ENCODE measurements around the gene PLSCR5.

The PLSCR5 gene, protein sequence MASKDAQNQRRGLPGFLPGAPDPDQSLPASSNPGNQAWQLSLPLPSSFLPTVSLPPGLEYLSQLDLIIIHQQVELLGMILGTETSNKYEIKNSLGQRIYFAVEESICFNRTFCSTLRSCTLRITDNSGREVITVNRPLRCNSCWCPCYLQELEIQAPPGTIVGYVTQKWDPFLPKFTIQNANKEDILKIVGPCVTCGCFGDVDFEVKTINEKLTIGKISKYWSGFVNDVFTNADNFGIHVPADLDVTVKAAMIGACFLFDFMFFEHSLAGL

GRCh38 chr3:146605106-146605505 is at the start of gene PLSCR5:
PLSCR5 (minus strand) TSS chr3:146605346; CDS start chr3:146605212, 134 bp downstream.
- no peak within 1 kb of the TSS for H3K4me3 ChIP-seq (ENCODE audit: low read depth, low read length)
- DNase-seq (ENCODE audit: low read depth) = no peak

- H3K4me3 ChIP-seq (ENCODE audit: low read depth, low read length) = no peak overlapping the region
- DNase-seq (ENCODE audit: low read depth) = no peak
Measured at GRCh38 chr3:146653978-146654377, 48.8 kb upstream of the PLSCR5 start.

DNA sequence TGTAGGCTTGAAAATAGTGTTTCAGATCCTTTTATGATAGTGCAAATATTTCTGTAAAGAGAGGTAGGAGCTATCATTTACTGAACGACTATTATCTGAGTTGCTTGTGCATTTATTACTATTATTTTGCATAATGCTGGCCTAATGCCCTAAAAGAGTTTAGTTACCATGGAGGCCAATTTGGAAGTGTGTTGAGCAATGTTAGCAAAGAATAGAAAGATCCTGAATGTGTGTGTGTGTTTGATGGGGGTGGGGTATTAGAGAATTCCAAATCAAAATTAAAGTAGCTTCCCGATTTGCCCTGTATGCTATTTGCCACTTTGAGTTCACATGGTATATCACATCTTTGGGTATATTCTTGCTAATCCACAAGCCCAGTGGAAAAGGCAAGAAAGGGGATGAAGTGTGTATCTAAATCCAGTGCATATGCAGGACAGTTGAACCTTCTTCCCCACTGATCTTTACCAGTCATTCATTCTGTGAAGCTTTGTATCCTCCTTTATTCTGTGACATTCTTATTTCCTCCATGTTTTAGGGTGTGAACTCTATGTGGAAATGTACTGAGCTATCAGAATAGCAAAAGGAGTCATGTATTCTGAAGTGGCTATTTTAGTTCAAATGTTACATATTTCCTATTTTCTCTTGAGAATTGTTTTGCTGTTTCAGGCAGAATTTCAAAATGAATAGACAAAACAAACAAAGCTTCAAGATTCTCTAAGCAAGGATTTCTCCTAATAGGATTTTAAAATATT is 45.7 kb upstream of the PLSCR5 start:
- no peak for DNase-seq (ENCODE audit: low read depth)
- no peak overlapping the region for H3K4me3 ChIP-seq (ENCODE audit: low read depth, low read length)

DNA sequence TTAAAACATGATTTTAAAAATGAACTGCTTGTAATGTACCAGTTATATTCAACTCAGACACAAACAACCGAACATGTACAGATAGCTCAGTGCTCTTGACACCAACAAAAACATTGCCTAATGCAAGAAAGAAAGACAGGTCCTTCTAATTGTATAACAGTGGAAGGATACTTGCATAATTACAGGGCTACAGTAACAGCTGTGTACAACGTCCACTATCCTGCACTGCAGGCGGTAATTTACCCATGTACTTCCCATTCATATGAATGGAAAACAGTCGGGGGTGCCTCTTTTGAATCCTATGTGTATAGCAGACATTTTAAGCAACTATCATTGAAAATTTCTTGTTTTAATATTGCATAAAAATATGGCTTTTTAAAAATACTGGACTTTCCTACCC is 41.1 kb upstream of the PLSCR5 start:
- no peak overlapping the region for H3K4me3 ChIP-seq (ENCODE audit: low read depth, low read length)
- no peak for DNase-seq (ENCODE audit: low read depth)

DNA sequence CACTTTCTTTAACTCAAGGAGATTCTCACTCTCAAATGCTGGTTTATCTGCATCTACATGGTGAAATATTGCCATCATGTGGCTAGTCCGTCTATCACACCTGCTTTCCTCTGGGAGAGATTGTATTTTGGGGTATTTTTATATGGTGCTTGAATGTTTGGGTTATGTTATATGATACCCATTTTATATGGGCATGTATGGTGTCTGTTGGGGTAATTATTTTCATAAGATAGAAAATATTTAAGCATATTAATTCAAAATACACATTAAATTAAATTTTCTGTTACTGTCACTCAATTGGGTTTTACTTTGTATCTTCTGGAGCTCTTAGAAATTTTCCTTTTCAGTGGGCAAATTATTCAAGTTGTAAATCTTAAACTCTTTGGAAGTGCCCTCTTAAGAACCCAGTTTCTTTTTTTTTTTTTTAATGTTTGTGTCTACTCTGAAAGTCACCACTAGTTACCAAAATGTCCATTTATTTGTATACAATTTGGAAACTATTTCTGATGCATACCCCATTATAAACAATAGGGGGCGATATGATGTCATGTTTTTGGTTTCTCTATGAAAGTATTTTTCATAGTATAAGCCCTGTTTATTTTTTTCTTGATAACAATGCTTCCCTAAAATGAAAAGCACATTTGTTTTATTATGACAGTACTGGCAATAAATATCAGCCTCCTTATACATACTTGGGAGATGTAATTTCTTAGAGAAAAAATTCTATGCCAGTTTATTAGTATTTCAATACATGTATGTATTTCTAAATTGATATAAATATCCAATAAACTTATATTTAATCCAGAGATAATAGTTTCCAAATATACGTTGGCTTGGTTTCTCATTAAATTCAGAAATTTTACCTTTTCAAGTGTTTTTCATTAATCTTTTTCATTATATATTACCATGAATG is 36.1 kb upstream of the PLSCR5 start:
- no peak overlapping the region for H3K4me3 ChIP-seq (ENCODE audit: low read depth, low read length)
- DNase-seq (ENCODE audit: low read depth) = peak; percentile 10

GRCh38 chr3:146640361-146640760 is 35.2 kb upstream of the PLSCR5 start:
- DNase-seq (ENCODE audit: low read depth) = no peak
- no peak overlapping the region for H3K4me3 ChIP-seq (ENCODE audit: low read depth, low read length)

DNA sequence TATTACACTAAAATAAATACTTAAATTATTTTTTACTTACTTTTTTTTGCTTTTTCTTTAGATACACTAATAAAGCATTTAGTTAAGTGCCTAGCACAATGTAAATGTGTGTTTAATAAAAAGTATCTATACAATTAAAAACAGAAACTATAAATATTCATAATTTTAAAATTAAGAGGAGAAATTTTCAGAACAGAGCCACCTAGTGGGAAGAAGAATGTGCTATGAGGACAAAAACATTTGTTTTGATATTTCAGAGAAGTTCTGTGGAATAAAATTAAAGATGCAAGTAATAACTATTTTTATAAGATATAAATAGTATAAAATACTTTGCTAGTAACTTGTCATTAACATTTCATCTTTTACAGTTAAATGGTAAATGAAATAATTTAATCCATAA is 33.6 kb upstream of the PLSCR5 start:
- no peak for DNase-seq (ENCODE audit: low read depth)
- no peak overlapping the region for H3K4me3 ChIP-seq (ENCODE audit: low read depth, low read length)

GRCh38 chr3:146637871-146638270 is 32.7 kb upstream of the PLSCR5 start:
- DNase-seq (ENCODE audit: low read depth) = no peak
- no peak overlapping the region for H3K4me3 ChIP-seq (ENCODE audit: low read depth, low read length)

DNA sequence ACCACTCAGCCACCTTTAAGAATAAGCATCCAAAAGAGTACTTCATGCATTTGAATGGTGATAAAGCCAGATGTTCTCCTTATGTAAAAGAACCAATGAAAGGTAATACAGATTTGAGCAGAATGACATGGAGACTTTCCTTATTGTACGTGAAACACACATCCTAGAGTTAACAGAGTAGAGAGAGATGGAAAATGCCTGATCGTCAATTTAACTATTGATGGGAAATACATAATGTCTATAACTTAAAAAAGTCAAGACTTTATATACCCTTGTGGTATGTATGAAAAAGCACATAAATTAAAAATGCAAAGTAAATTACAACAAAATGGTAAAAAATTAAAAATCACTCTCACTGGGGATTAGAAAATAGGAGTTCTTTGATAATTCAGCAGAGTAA is 31.7 kb upstream of the PLSCR5 start:
- H3K4me3 ChIP-seq (ENCODE audit: low read depth, low read length) = no peak overlapping the region
- no peak for DNase-seq (ENCODE audit: low read depth)

GRCh38 chr3:146634346-146634745 is 29.2 kb upstream of the PLSCR5 start:
- H3K4me3 ChIP-seq (ENCODE audit: low read depth, low read length) = no peak overlapping the region
- no peak for DNase-seq (ENCODE audit: low read depth)

DNA sequence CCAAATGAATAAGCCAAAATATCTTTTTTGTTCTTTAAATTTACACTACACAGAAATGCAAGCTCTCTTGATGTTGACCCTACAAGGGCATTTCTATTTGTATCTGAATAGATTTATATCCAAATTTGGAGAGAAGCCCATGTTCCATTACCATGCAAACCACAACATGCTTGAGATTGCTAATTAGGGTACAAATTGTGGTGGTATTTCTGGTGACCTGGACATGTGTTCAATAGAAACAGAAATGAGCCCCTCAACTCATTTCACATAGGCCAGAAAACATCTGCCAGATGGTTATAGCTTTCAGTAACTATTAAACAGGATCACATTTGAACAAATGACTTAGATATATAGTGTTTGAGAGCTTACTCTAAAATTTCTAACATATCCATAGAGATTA is 23.5 kb upstream of the PLSCR5 start:
- no peak for DNase-seq (ENCODE audit: low read depth)
- no peak overlapping the region for H3K4me3 ChIP-seq (ENCODE audit: low read depth, low read length)

DNA sequence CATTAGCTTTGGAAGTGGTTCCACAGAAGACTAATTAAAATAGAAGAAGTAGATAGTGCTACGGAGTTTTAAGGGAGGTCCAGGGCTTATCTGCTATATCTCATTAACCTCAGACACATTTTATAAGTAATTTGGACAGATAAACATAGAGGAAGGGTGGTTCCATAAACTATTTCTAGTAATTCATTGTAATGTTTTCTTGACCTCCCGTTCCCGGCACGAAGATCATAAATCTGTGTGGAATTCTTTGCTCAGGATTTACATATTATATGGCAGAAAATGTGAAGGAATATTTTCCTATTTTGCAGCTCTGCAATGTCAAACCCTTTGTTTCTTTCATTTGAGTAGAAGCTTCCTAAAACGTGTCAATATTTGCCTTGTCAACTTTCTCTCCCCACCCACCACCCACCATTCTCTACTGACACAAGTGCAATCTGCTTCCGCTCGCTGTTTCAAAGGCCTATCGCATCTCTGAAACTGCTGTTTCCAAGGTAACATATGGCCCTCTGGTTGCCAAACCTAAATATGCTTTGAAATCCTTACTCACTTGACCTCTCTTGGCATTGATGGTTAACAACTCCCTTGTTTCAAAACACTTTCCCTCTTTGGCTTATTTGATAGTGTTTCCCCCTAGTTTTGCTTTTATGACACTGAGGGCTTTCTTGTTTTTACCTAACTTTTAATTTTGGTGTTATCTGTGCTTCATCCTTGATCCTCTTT is 21.4 kb upstream of the PLSCR5 start:
- no peak for DNase-seq (ENCODE audit: low read depth)
- H3K4me3 ChIP-seq (ENCODE audit: low read depth, low read length) = no peak overlapping the region

DNA sequence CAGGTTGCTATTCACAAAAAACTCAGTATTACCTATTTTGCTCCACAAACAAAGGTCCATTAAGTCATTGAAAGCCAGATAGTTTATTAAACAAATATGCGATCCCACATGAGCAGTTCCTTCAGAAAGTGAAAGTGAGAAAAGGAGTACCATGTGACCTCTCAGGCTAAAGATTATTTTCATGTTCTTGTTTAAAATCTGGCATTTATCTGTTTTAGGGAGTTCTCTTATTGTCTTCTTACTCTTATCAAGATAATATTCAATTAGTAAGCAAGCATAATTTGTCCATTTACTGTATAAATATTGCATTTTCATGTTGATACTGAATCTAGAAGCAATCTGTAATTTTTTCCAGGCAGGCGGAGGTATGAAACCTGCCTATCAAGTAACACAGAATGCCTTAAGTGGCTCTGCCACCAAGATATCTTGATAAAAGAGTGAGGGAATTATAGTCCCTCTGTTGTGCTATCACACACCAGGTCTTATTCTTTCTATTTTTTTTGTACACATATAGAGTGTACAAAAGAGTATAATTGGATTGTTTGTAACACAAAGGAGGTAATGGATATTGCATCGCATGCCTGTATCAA is 20.1 kb upstream of the PLSCR5 start:
- no peak overlapping the region for H3K4me3 ChIP-seq (ENCODE audit: low read depth, low read length)
- no peak for DNase-seq (ENCODE audit: low read depth)

DNA sequence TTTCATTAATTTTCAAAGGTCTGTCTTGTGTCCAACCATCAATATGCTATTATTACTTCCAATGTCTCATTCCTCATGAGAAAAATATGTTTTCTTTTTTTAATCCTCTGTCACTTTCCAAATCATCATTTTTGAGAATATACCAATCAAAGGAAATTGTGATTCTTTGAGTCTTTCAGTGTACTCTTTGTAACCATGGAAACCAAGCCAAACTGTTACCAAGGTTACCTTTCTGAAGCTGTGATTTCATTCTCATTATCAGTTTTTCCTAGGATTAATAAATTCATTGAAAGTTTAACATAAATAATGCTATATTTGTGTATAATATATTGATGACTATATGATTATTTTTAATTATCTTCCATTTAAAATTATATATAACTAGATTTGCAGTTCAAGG is 16.6 kb upstream of the PLSCR5 start:
- no peak overlapping the region for H3K4me3 ChIP-seq (ENCODE audit: low read depth, low read length)
- no peak for DNase-seq (ENCODE audit: low read depth)

GRCh38 chr3:146612015-146612414 is 6.9 kb upstream of the PLSCR5 start:
- no peak for DNase-seq (ENCODE audit: low read depth)
- no peak overlapping the region for H3K4me3 ChIP-seq (ENCODE audit: low read depth, low read length)

DNA sequence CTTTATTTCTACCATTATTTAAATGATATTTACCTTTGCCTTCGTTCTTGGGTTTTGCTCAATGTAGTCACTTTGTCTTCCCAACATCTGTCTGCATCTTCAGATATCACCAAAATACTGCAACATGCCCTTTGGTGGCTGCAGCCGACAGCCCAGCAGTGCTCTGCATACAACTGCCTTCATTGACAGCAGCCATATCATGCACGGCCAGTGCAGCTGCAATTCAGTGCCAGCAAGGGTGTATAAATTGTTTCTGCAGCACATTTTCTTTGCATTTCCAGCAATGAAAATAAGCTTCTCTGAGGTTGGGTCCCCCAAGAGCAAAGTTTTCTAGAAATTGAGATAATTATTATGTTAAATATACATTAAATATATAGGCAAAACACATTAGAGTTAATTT is 6.0 kb upstream of the PLSCR5 start:
- no peak overlapping the region for H3K4me3 ChIP-seq (ENCODE audit: low read depth, low read length)
- no peak for DNase-seq (ENCODE audit: low read depth)

- no peak overlapping the region for H3K4me3 ChIP-seq (ENCODE audit: low read depth, low read length)
- DNase-seq (ENCODE audit: low read depth) = peak; percentile 35
Measured at GRCh38 chr3:146598535-146598934, 6.6 kb downstream of the PLSCR5 start.

DNA sequence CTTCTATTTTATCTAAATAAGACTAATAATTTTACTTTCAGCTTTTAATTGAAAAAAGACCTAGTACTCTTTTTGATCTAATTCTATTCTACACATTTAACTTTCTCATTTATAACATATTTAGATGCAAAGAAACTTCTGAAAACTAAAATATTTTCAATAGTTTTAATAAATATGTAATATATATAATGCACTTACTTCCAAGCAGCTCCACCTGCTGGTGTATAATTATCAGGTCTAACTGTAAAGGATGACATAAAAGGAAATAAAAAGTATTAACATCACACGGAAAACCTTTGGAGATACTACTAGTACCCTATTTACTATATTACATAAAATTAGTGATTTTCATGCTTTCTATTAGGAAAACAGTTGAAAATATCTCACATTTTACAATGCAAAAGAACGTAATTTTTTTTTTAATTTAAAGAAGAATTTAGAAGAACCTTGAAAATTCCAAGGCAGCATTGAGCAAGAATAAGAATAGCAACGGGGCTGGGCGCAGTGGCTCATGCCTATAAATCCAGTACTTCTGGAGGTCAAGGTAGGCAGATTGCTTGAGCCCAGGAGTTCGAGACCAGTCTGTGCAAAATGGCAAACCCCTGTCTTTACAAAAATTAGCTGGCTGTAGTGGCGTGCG is 10.2 kb downstream of the PLSCR5 start:
- H3K4me3 ChIP-seq (ENCODE audit: low read depth, low read length) = no peak overlapping the region
- DNase-seq (ENCODE audit: low read depth) = no peak

GRCh38 chr3:146593776-146594175 is 11.4 kb downstream of the PLSCR5 start:
- H3K4me3 ChIP-seq (ENCODE audit: low read depth, low read length) = no peak overlapping the region

More at GRCh38 chr3:146593776-146594175, 11.4 kb downstream of the PLSCR5 start:
- DNase-seq (ENCODE audit: low read depth) = no peak
